LNCaP clone FGC (cell line): ENCODE results near the gene UBR4.

Experiments used
- DNase-seq: peaks from one replicate; pipeline ENCODE4 v3.0.0-alpha.2; 2011; ENCODE audit warnings: low read depth
- H3K4me3 ChIP-seq: 2 replicates; pipeline ENCODE4 v1.5.1; 2011; ENCODE audit warnings: mild to moderate bottlenecking, low read depth, low read length, control low read depth
- TF ChIP-seq, protein P1 (sequence below): IDR thresholded peaks from 2 replicates; pipeline ENCODE4 v1.5.1; 2012; ENCODE audit warnings: mild to moderate bottlenecking; ENCODE audit not compliant: control insufficient read depth, insufficient read depth; ENCODE audit errors: extremely low read depth

Gene UBR4

DNA sequence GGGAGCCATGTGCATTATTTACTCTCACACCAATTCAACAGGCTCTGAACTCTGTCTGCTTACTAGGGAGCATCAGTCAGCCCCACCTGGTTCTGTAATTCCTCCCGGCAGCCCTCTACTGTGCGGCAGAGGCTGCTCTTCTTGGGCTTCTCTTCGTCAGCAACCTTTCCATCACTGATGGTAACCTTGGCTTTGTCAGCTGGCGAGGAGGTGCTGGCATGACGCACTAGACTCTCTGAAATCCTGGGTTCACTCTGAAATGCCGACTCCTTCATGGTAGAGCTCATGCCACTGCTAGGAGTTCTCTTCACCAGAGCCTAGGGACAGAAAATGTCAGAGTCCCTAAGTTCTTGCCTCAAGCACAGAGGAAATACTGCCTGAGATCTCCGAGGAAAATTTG is 49.2 kb downstream of the UBR4 start:
- no peak for DNase-seq
- TF ChIP-seq, protein P1, sequence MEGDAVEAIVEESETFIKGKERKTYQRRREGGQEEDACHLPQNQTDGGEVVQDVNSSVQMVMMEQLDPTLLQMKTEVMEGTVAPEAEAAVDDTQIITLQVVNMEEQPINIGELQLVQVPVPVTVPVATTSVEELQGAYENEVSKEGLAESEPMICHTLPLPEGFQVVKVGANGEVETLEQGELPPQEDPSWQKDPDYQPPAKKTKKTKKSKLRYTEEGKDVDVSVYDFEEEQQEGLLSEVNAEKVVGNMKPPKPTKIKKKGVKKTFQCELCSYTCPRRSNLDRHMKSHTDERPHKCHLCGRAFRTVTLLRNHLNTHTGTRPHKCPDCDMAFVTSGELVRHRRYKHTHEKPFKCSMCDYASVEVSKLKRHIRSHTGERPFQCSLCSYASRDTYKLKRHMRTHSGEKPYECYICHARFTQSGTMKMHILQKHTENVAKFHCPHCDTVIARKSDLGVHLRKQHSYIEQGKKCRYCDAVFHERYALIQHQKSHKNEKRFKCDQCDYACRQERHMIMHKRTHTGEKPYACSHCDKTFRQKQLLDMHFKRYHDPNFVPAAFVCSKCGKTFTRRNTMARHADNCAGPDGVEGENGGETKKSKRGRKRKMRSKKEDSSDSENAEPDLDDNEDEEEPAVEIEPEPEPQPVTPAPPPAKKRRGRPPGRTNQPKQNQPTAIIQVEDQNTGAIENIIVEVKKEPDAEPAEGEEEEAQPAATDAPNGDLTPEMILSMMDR, result no peak
- H3K4me3 ChIP-seq, result no peak overlapping the region

DNA sequence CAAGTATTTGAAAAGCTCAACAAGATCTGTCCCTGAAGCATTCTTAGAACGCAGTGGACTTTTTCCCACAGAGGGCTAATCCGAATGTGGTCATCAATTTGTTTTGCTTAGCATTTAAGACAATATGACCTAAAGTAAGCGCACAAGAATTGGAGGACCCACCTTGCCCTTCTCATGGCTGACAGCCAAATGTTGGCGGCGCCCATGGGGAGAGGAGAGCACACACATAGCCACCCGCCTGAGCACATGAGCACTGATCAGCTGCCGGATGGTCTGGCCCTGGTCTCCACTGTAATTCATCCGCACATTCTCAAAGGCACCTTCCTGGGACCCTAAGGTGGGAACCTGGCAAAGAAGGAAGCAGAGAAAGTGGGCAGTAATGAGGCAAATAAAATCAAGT is 52.4 kb downstream of the UBR4 start:
- no peak overlapping the region for H3K4me3 ChIP-seq
- no peak for DNase-seq
- TF ChIP-seq, protein P1, result no peak

DNA sequence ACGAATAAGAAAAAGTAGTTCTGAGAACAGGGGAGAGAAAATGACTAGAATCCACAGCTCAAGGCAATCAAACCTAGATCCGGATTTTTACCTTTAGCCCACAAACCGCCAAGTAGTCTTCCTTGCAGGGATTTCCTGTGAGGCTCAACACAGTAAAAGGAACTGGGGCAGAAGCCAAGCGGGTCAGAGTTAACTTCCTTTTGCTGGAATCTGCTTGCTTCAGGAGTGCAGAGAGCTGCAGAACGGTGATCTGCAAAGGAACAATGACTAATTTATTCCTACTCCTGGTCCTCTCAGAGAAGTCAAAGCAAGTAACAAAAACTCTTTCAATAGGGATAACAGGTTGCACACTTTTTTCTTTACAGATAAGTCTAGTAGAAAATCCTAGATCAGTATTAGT is 53.4 kb downstream of the UBR4 start:
- TF ChIP-seq, protein P1, result no peak

DNA sequence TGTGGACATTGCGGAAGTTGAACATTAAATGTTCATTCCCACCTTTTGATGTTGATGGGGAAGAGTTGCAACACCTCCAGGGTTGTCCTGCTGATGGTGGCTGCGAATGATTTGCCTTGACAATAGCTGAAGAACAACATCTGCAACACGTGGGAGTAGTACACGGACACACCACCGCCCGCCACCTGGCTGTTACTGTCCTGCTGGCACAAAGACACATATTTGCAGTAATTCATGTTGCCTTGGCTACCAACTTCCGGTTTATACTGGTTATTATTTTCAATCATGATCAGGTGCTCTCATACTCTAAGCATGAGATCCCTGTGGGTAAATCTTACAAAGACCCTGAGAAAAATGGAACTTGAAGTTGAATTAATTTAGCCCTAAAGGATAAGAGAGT is 55.2 kb downstream of the UBR4 start:
- H3K4me3 ChIP-seq, result no peak overlapping the region
- DNase-seq, result no peak
- TF ChIP-seq, protein P1, result no peak

More for the DNA sequence above, 53.4 kb downstream of the UBR4 start:
- peak; percentile 36 for DNase-seq
- no peak overlapping the region for H3K4me3 ChIP-seq

DNA sequence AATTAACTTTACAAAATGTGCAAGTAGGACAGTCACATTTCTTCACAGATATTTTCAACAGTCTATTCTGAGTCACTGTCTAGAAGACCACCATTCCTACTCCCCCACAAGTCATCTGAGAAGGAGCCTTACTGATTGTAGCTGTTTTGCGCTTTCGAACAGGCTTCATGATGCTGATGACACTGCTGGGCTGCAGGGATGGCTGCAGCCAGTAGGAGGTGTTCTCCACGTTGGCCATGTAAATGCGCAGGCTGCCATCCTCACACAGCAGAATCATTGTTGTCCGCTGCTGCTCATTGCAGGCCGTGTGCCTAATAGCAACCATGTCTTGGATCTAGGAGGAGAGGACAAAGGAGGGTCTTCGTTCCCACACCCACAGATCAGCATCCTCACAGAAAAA is 56.9 kb downstream of the UBR4 start:
- TF ChIP-seq, protein P1, result no peak
- H3K4me3 ChIP-seq, result no peak overlapping the region
- no peak for DNase-seq

DNA sequence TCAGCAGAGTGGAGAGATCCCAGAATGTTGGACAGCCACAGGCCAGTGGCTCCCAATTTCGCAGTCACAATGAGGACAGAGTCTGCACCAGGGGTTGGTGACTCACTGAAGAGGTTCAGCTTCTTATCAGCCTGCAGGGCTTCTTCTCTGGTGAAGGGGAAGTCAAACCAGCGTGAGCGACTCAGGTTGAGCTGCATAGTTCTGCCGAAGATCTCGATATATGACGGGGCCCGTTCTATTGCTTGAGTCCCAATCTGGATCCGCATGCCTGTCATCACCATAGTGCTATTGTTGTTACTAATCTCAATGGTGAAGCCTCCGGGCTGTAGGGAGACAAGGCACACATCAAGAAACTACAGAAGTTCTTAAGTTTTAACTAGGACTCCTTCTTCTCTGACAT is 58.5 kb downstream of the UBR4 start:
- TF ChIP-seq, protein P1, result no peak
- no peak overlapping the region for H3K4me3 ChIP-seq
- no peak for DNase-seq

DNA sequence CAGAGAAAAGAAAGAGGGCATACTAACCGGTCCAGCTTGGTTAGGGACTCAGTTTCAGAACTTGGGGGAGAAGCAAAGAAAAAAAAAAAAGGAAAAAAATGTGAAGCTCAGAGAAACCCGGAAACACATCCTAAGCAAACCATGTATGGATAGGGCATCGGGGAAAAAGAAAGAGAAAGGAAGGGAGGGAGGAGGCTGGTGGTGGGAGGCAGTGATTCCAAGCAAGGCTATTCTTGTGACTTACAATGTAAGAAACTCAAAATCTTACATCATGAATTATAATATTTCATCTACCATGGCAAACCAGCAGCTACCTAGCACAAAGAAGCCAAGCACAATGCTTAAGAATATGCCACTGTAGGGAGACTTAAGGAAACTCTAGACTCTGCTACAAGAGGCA is 60.3 kb downstream of the UBR4 start:
- TF ChIP-seq, protein P1, result no peak
- DNase-seq, result no peak
- no peak overlapping the region for H3K4me3 ChIP-seq
